Stimulated activated CD4-positive, alpha-beta T cell treated with anti-CD3 and anti-CD28 coated beads, Interleukin-15, amount 100 ng/mL, for 24 hours (primary cell): ENCODE results near the gene CNMD.
"Not testable (repeated sequence)": the region's sequence is repeated elsewhere in the genome, so short reads cannot be mapped to it uniquely, and the experiment has no call there.

Experiments used
- DNase-seq: peaks from one replicate; pipeline ENCODE4 v3.0.0-alpha.2; 2020

The CNMD gene

DNA sequence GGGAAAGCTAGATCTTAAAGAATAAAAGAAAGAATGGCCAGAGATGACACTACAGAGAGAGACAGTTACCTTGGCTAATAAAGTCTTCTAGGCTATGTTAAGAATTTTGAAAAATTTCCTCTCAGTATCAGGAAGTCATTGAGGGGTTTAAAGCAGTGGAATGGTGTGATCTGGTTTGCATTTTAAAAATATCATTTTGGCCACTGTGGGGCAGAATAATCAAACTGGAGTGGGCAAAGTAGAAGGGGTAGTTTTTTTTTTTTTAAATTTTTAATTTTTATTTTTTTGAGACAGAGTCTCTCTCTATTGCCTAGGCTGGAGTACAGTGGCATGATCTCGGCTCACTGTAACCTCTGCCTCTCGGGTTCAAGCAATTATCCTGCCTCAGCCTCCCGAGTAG, 4.4 kb upstream of the CNMD start:
- no peak for DNase-seq

DNA sequence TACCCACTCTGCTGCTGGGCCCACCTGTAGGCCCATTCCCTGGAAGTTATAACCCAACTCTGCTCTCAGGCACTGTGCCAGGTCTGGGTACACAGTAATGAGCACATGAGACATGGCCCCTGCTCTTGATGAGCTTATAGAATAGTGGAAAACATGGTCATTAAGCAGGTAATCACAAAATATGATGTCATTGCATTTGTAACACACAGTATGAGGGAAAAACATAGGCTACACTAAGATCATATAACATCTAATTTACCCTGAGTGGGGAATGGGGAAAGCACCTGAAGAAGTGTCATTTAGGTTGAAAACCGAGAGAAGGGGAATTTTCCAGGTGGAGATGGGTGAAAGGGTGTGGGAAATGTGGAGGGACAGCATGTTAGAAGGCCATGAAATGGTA, 3.9 kb upstream of the CNMD start:
- DNase-seq, result no peak

GRCh38 chr13:52738719-52739467, 727 bp downstream of the CNMD start:
- peak; percentile 42 for DNase-seq

GRCh38 chr13:52737965-52738364, 1.7 kb downstream of the CNMD start:
- DNase-seq, result no peak

DNA sequence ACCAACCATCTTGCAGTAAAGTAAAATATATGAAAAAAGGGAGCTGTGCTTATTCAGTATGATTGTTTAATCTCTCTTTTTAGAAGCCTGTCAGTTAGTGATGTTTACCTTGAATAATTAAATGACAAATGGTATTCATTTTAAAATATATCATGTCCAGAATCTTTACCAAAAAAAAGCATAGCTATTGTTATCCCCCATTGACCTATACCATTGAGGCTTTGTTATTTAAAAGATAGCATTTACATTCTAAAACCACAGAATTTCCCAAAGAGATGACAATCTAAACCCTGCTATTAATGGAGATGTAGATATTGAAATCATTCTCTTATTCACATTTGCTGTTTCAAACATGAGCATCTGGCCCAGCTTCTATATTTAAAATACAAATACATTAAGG, 2.2 kb downstream of the CNMD start:
- no peak for DNase-seq

DNA sequence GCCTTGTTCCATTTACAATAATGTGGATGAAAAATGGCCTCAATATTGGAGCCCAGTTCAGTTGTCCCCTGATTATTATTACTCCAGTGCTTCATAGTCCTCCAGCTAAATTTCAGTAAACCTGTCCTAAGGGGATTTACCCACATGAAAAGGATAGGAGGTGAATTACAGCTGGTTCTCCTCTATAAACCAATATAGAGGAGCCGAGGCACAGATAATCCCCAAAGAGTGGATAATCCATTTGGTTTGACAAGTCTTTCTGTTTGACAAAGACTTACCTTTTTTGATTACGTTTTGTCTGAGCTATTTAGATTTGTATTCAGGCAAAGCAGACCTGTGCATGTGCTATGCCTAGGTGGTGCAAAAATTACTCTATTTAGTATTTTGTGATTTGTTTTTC, 2.7 kb downstream of the CNMD start:
- no peak for DNase-seq

DNA sequence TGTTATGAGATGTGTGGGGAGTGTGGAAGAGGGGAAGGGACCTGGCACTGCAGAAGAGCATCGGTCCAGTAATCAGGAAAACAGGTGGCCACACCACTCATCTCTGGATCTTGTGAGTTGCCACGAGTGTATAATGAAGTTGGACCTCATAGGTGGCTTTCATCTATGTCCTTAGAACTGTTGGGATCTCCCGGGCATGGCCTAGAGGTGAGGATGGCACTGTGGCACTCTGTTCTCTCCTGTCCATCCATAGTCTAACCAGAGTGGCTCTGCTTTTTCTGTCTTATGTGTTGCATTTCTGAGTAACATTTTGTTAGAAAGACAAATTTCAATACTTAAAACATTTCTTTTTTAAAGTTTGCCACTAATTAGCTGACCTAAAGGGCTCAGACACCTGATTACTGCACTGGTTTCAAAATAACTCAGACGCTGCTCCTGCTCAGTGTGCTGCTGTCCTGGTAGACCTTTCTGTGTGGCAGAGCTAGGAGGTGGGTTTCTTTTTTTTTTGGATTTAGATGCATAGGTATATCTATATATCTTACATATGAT, 5.5 kb downstream of the CNMD start:
- no peak for DNase-seq

DNA sequence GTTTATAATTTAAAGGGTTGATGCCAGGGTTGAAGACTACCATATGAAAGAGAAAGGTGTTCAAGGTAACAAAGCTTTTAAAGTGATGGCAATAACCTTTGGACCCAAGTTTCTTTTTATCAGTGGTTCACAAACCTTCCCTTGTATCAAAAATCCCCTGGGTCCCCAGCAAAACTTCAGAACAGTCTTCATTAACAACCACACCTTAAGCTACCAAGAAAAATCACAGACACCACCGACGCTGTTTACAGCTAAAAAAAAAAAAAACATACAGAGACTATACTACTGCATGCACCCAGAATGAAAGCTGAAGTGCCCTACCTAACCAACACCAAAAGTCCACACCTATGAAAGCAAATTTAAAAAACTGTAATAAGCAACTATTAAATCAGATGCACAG, 13.4 kb downstream of the CNMD start:
- no peak for DNase-seq

DNA sequence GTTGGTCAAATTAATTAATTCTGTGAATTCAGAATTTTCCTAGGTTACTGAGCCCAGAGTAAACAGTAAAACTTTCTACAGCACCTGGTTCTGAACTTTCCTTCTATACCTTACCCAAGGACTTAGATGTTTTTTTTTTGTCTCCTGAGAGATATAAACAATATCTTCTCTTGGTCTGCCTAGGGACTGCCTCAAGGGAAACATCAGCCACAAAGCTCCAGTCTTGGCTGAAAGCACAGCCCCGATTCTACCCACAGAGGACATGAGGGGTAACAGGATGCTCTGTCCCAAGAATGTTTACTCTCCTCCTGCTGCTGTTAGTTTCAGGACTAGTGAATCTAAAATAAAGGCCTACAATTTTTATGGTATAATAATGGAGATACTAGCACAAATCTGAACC, 14.3 kb downstream of the CNMD start:
- no peak for DNase-seq

DNA sequence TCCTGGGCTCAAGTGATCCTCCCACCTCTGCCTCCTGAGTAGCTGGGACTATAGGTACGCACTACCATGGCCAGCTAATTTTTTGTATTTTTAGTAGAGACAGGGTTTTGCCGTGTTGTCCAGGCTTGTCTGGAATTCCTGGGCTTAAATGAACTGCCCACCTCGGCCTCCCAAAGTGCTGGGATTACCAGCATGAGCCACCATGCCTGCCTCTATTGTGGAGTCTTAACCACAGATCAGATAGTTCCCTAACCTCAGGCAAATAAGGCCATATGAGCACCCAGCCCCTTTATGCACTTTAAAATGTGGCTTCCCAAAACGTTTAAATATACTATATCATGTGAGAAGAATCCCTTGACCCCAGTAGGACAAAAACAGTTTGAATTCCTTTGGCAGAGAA, 16.4 kb downstream of the CNMD start:
- DNase-seq, result no peak

DNA sequence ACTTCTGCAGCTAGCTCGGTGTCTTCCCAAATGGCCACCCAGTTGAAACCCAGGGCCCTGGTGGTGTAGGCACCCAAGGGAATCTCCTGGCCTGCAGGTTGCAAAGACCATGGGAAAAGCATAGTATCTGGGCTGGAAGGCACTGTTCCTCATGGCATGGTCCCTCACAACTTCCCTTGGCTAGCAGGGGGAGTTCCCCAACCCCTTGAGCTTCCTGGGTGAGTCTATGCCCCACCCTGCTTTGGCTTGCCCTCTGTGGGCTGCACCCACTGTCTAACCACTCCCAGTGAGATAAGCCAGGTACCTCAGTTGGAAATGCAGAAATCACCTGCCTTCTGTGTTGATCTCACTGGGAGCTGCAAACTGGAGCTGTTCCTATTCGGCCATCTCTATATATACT, 18.3 kb downstream of the CNMD start:
- DNase-seq, result not testable (repeated sequence)

DNA sequence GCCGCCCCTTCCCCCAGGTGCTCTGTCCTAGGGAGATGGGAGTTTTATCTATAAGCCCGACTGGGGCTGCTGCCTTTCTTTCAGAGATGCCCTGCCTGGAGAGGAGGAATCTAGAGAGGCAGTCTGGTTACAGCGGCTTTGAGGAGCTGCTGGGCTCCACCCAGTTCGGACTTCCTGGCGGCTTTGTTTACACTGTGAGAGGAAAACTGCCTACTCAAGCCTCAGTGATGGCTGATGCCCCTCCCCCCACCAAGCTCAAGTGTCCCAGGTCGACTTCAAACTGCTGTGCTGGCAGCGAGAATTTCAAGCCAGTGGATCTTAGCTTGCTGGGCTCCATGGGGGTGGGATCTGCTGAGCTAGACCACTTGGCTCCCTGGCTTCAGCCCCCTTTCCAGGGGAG, 18.7 kb downstream of the CNMD start:
- DNase-seq, result not testable (repeated sequence)

DNA sequence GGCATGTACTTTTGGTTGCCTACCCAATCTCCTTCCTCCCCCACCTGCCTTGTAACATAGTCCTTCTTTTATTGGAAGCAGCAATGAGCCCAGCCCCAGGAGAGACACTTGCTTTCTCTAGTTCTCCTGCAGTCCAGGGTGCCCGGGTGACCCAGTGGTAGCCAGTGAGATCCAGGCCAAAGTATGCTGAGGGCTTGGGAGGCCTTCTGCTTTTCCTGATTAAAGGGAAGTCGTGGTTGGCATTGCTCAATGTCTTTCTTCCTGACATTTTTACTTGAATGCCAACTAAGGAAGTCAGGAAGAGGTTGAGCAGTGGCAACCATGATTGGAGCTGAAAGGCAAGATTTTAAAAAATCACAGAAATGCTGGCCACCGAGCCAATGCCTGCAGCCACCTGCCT, 25.7 kb downstream of the CNMD start:
- no peak for DNase-seq

GRCh38 chr13:52712385-52712784, 27.2 kb downstream of the CNMD start:
- DNase-seq, result no peak

- DNase-seq, result no peak
Measured at GRCh38 chr13:52711286-52711685, 28.3 kb downstream of the CNMD start.

- not testable (repeated sequence) for DNase-seq
Measured at GRCh38 chr13:52708266-52708665, 31.4 kb downstream of the CNMD start.

DNA sequence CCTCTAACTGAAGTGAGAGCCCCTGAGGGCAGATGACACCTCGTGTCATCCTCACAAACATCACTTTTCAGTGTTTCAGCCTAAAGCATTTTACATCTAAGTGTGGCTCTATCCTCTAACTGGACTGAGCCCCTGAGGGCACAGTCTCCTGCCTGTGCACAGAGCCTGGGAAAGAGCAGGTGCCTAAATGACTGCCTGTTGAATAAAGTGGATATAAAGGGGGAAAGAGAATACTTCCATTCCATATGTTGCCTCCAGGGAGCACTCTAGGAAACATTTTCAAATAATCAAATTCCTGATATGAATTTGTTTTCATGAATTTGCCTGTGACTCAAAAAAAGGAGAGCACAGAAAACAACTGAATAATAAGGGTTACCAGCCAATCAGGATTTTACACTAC, 32.2 kb downstream of the CNMD start:
- no peak for DNase-seq

DNA sequence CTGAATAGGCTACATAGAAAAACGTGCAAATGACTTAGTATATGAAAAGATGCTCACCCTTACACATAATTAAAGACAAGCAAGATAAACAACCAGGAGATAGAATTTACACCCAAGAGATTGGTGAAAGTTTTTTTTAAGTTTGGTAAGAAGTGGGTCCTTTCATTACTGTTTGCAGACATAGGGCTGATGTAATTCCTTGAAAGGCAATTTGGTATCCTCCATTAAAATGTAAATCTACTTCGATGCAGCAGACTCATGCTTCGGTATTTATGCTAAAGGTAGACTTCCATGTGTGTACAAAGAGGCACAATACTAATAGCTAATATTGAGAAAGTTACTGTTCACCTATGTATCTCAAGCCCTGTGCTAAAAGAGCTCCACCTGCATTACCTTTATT, 33.5 kb downstream of the CNMD start:
- DNase-seq, result no peak

- DNase-seq, result no peak
Measured at GRCh38 chr13:52703482-52703881, 36.1 kb downstream of the CNMD start.

GRCh38 chr13:52701728-52702465, 37.7 kb downstream of the CNMD start:
- DNase-seq, result no peak

DNA sequence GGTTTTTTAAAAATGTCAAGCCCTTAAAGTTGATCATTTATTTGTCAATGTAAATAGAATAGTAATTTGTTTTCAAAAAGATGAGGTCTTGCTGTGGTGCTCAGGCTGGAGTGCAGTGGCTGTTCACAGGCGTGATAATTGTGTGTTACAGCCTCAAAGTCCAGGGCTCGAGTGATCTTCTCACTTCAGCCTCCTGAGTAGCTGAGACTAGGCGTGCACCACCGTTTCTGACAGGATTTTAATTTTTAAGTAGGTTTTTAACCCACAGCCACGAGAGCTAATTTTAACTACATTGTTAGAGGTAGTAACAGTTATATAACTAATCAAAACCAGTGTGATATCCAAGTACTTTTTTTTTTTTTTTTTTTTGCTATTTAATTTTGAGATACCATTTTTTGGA, 43.1 kb downstream of the CNMD start:
- DNase-seq, result no peak

- DNase-seq, result peak; percentile 19
Measured at GRCh38 chr13:52695856-52696255, 43.8 kb downstream of the CNMD start.

DNA sequence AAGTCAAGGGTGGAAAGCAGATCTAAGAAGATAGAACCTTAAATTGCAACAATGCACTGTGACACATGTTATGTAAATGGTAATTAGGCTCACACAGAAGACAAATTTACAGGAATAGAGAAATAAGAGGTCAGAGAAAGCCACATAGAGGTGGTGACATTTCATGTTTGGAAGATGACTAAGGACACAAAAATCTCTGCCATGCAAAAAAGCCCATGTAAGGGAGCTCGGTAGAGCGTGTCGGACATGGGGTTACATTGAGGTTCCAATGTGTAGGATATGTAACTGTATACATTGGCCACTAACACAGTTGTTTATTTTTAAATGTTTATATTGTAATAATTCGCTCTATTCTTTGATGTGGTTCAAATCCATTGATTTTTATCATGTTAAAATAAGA, 53.2 kb downstream of the CNMD start:
- no peak for DNase-seq

- DNase-seq, result not testable (repeated sequence)
Measured at GRCh38 chr13:52685806-52686205, 53.8 kb downstream of the CNMD start.
